Hepatocyte (in vitro differentiated cells): ENCODE measurements around the gene TBC1D3B.

Source experiments
- EZH2 ChIP-seq: fragments of 200-600 bp; sonication (generic); IDR thresholded peaks from 2 replicates; pipeline ENCODE4 v1.6.1; 2016; ENCODE audit warnings: antibody characterized with exemption, mild to moderate bottlenecking, borderline replicate concordance
- EZH2phosphoT487 ChIP-seq: fragments of 200-600 bp; sonication (generic); IDR thresholded peaks from one replicate; pipeline ENCODE4 v1.6.1; 2018; ENCODE audit warnings: antibody characterized with exemption, mild to moderate bottlenecking, low read depth, moderate library complexity; ENCODE audit not compliant: unreplicated experiment, severe bottlenecking
- TF ChIP-seq, protein P1 (sequence below): fragments of 200-600 bp; sonication (generic); IDR thresholded peaks from 2 replicates; pipeline ENCODE4 v1.5.1; 2016; ENCODE audit warnings: antibody characterized with exemption, mild to moderate bottlenecking; ENCODE audit not compliant: poor library complexity

DNA sequence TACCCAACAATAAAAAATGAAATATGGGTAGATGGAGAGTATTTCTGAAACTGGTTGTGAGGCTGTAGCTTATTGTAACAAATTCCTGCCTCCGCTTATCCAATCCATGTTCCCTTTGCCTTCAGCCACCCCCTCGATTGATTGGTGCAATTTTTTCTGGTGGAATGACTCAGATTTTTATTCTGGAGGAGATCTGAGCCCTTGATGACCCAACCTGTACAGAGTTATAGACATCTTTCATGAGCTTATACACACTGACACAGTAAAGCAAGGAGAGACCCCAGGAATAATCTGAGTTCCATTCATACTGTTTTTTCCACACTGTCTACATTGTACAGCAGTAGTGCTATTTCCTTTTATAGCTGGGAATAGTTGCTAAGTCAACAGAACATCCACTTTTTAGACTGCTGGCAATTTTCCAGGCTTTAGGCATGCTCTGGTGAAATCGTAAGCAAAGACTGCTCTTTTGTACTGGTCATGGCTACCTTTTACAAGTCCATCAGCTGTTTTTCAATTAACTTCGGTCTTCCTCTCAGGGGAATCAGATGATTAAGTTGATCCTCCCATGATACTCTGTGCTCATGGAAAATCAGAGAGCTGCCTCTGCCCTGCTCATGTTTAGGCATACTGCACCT is 42.7 kb downstream of the TBC1D3B start:
- no peak for TF ChIP-seq EZH2phosphoT487
- TF ChIP-seq, protein P1, sequence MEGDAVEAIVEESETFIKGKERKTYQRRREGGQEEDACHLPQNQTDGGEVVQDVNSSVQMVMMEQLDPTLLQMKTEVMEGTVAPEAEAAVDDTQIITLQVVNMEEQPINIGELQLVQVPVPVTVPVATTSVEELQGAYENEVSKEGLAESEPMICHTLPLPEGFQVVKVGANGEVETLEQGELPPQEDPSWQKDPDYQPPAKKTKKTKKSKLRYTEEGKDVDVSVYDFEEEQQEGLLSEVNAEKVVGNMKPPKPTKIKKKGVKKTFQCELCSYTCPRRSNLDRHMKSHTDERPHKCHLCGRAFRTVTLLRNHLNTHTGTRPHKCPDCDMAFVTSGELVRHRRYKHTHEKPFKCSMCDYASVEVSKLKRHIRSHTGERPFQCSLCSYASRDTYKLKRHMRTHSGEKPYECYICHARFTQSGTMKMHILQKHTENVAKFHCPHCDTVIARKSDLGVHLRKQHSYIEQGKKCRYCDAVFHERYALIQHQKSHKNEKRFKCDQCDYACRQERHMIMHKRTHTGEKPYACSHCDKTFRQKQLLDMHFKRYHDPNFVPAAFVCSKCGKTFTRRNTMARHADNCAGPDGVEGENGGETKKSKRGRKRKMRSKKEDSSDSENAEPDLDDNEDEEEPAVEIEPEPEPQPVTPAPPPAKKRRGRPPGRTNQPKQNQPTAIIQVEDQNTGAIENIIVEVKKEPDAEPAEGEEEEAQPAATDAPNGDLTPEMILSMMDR, result no peak
- no peak for TF ChIP-seq EZH2
